Measurements from ENCODE around the gene GRK7. TPM values are rescaled to one million over a fixed set of nuclear protein-coding genes. Genes with fewer than 3 reads are reported as not detected.

The GRK7 gene
- total RNA-seq, 5 donors from 2014 or later (not counting 1 experiment from before 2014, with no cell fraction given) = 0.09 to 0.19 (median 0.15) TPM

- WGBS (ENCODE audit: insufficient coverage) = no CpG with 5 or more reads among the region's 5 CpGs
- no peak overlapping the region for H3K27ac Mint-ChIP-seq
- Histone ChIP-seq H3K27me3 (replicated peaks in 1 of 2; ENCODE audit: control insufficient read depth in 2 of 2, extremely low read depth in 1 of 2, insufficient read depth in 2 of 2, low read length in 1 of 2) (no peaks in the 10 kb centered on the region), H3K4me1 (ENCODE audit: control insufficient read depth in 1 of 2, extremely low read depth in 1 of 2, insufficient read depth in 2 of 2, low read length in 2 of 2) (no peaks in the 10 kb centered on the region), H3K36me3 (ENCODE audit: control insufficient read depth in 2 of 2, extremely low read depth in 1 of 2, insufficient read depth in 1 of 2, low read length in 1 of 2) (no peaks in the 10 kb centered on the region), H3K27ac (ENCODE audit: low read length) (no peak overlapping the region), H3K4me3 (ENCODE audit: control insufficient read depth in 1 of 2, extremely low read depth in 1 of 2, low read length in 1 of 2) (no peak overlapping the region), H3K9me3 (no peaks in the 10 kb centered on the region)
- H3K27me3 Mint-ChIP-seq = no peaks in the 10 kb centered on the region
- no peaks in the 10 kb centered on the region for H3K36me3 Mint-ChIP-seq
- no peak for DNase-seq
- no peaks in the 10 kb centered on the region for H3K4me1 Mint-ChIP-seq
- H3K4me3 Mint-ChIP-seq = no peak overlapping the region
- ChIA-PET POLR2A (no interaction called here), CTCF (no interaction called here)
- ATAC-seq (replicated peaks in 1 of 4) = no peak
- no peaks in the 10 kb centered on the region for H3K9me3 Mint-ChIP-seq
These were observed 45.4 kb downstream of the GRK7 start for GRCh38 chr3:141808586-141808985.

GRCh38 chr3:141810161-141810560 is 47.0 kb downstream of the GRK7 start:
- peaks cover under 1 to 2% (median 2%) of the 10 kb centered on the region in 3 donors for H3K9me3 Mint-ChIP-seq
- Histone ChIP-seq H3K36me3 (ENCODE audit: control insufficient read depth in 2 of 2, extremely low read depth in 1 of 2, insufficient read depth in 1 of 2, low read length in 1 of 2) (no peaks in the 10 kb centered on the region), H3K4me1 (ENCODE audit: control insufficient read depth in 1 of 2, extremely low read depth in 1 of 2, insufficient read depth in 2 of 2, low read length in 2 of 2) (no peaks in the 10 kb centered on the region), H3K27me3 (replicated peaks in 1 of 2; ENCODE audit: control insufficient read depth in 2 of 2, extremely low read depth in 1 of 2, insufficient read depth in 2 of 2, low read length in 1 of 2) (no peaks in the 10 kb centered on the region), H3K4me3 (ENCODE audit: control insufficient read depth in 1 of 2, extremely low read depth in 1 of 2, low read length in 1 of 2) (no peak overlapping the region), H3K27ac (ENCODE audit: low read length) (no peak overlapping the region), H3K9me3 (no peaks in the 10 kb centered on the region)
- ChIA-PET CTCF (no interaction called here), POLR2A (interaction anchor here in 1 of 2 donors (0.5 kb wide), 1 partner anchor 39 kb away, joined by 3 read pairs; no protein-coding TSS in a partner anchor)
- H3K4me3 Mint-ChIP-seq = no peak overlapping the region
- ATAC-seq (replicated peaks in 1 of 4) = no peak
- DNase-seq = no peak
- peaks cover 2% of the 10 kb centered on the region for H3K36me3 Mint-ChIP-seq
- no peaks in the 10 kb centered on the region for H3K27me3 Mint-ChIP-seq
- 75% methylated on average over 1 of the region's 2 CpGs for WGBS (ENCODE audit: insufficient coverage)
- no peak overlapping the region for H3K27ac Mint-ChIP-seq
- no peaks in the 10 kb centered on the region for H3K4me1 Mint-ChIP-seq

- H3K9me3 Mint-ChIP-seq = peaks cover 3 to 12% (median 4%) of the 10 kb centered on the region in 3 donors
- Histone ChIP-seq H3K9me3 (no peaks in the 10 kb centered on the region), H3K27ac (ENCODE audit: low read length) (no peak overlapping the region), H3K4me3 (ENCODE audit: control insufficient read depth in 1 of 2, extremely low read depth in 1 of 2, low read length in 1 of 2) (no peak overlapping the region), H3K36me3 (ENCODE audit: control insufficient read depth in 2 of 2, extremely low read depth in 1 of 2, insufficient read depth in 1 of 2, low read length in 1 of 2) (no peaks in the 10 kb centered on the region), H3K27me3 (replicated peaks in 1 of 2; ENCODE audit: control insufficient read depth in 2 of 2, extremely low read depth in 1 of 2, insufficient read depth in 2 of 2, low read length in 1 of 2) (peaks cover 0 to 3% of the 10 kb centered on the region in 2 experiments), H3K4me1 (ENCODE audit: control insufficient read depth in 1 of 2, extremely low read depth in 1 of 2, insufficient read depth in 2 of 2, low read length in 2 of 2) (no peaks in the 10 kb centered on the region)
- ATAC-seq (replicated peaks in 1 of 4) (no peak), DNase-seq (no peak)
- H3K4me3 Mint-ChIP-seq = no peak overlapping the region
- POLR2A ChIA-PET = interaction anchor here in 1 of 2 donors (0.6 kb wide), 1 partner anchor 19 kb away, joined by 3 read pairs; no protein-coding TSS in a partner anchor
- H3K36me3 Mint-ChIP-seq = peaks cover 3% of the 10 kb centered on the region
- H3K27ac Mint-ChIP-seq = no peak overlapping the region
- no peaks in the 10 kb centered on the region for H3K4me1 Mint-ChIP-seq
- CTCF ChIA-PET = no interaction called here
- WGBS (ENCODE audit: insufficient coverage) = 100% methylated on average over 1 of the region's 3 CpGs
- peaks cover 0 to 5% of the 10 kb centered on the region in 2 donors for H3K27me3 Mint-ChIP-seq
These were observed 48.1 kb downstream of the GRK7 start for GRCh38 chr3:141811348-141811747.

- no peaks in the 10 kb centered on the region for H3K36me3 ChIP-seq (ENCODE audit: control insufficient read depth in 2 of 2, extremely low read depth in 1 of 2, insufficient read depth in 1 of 2, low read length in 1 of 2)
- ChIA-PET POLR2A (no interaction called here), CTCF (no interaction called here)
- no peaks in the 10 kb centered on the region for H3K9me3 ChIP-seq
- WGBS (ENCODE audit: insufficient coverage) = 80% methylated on average over 1 of the region's 5 CpGs
- ATAC-seq (replicated peaks in 1 of 4) (no peak), DNase-seq (no peak)
- H3K4me1 Mint-ChIP-seq = no peaks in the 10 kb centered on the region
- no peak overlapping the region for H3K4me3 Mint-ChIP-seq
- H3K9me3 Mint-ChIP-seq = peaks cover 3 to 12% (median 4%) of the 10 kb centered on the region in 3 donors
- no peak overlapping the region for H3K4me3 ChIP-seq (ENCODE audit: control insufficient read depth in 1 of 2, extremely low read depth in 1 of 2, low read length in 1 of 2)
- no peaks in the 10 kb centered on the region for H3K4me1 ChIP-seq (ENCODE audit: control insufficient read depth in 1 of 2, extremely low read depth in 1 of 2, insufficient read depth in 2 of 2, low read length in 2 of 2)
- H3K27me3 Mint-ChIP-seq = peaks cover 0 to 8% of the 10 kb centered on the region in 2 donors
- no peak overlapping the region for H3K27ac Mint-ChIP-seq
- peaks cover 3% of the 10 kb centered on the region for H3K36me3 Mint-ChIP-seq
- H3K27ac ChIP-seq (ENCODE audit: low read length) = no peak overlapping the region
- H3K27me3 ChIP-seq (replicated peaks in 1 of 2; ENCODE audit: control insufficient read depth in 2 of 2, extremely low read depth in 1 of 2, insufficient read depth in 2 of 2, low read length in 1 of 2) = peaks cover 0 to 3% of the 10 kb centered on the region in 2 experiments
These were observed 48.9 kb downstream of the GRK7 start for GRCh38 chr3:141812084-141812483.

GRCh38 chr3:141812586-141812985 is 49.4 kb downstream of the GRK7 start:
- H3K27ac ChIP-seq (ENCODE audit: low read length) = no peak overlapping the region
- H3K27me3 ChIP-seq (replicated peaks in 1 of 2; ENCODE audit: control insufficient read depth in 2 of 2, extremely low read depth in 1 of 2, insufficient read depth in 2 of 2, low read length in 1 of 2) = peaks cover 0 to 3% of the 10 kb centered on the region in 2 experiments
- 72% methylated on average over 4 of the region's 4 CpGs for WGBS (ENCODE audit: insufficient coverage)
- no peak overlapping the region for H3K4me3 ChIP-seq (ENCODE audit: control insufficient read depth in 1 of 2, extremely low read depth in 1 of 2, low read length in 1 of 2)
- Mint-ChIP-seq H3K9me3 (peaks cover 3 to 12% (median 4%) of the 10 kb centered on the region in 3 donors), H3K27me3 (peaks cover 0 to 8% of the 10 kb centered on the region in 2 donors), H3K27ac (no peak overlapping the region), H3K36me3 (peaks cover 3% of the 10 kb centered on the region), H3K4me3 (no peak overlapping the region), H3K4me1 (no peaks in the 10 kb centered on the region)
- DNase-seq = no peak
- no peak for ATAC-seq (replicated peaks in 1 of 4)
- H3K4me1 ChIP-seq (ENCODE audit: control insufficient read depth in 1 of 2, extremely low read depth in 1 of 2, insufficient read depth in 2 of 2, low read length in 2 of 2) = no peaks in the 10 kb centered on the region
- no peaks in the 10 kb centered on the region for H3K9me3 ChIP-seq
- POLR2A ChIA-PET = no interaction called here
- no peaks in the 10 kb centered on the region for H3K36me3 ChIP-seq (ENCODE audit: control insufficient read depth in 2 of 2, extremely low read depth in 1 of 2, insufficient read depth in 1 of 2, low read length in 1 of 2)
- CTCF ChIA-PET = interaction anchor here in 1 of 2 donors (0.9 kb wide), 1 partner anchor 17 kb away, joined by 3 read pairs; no protein-coding TSS in a partner anchor

Other genes starting within 250 kb of the GRK7 start
- gene RNF7, start 25.1 kb upstream of the GRK7 start, total RNA-seq = 10 to 100 TPM; 53.5 to 61.2 (median 55.5) TPM
- 10 to 100 TPM; 28.7 to 41.4 (median 35.3) TPM for gene ATP1B3, start 113.2 kb downstream of the GRK7 start, total RNA-seq

All from T-cell (primary cell).